Keratinocyte (primary cell): ENCODE results near the gene RPL29.

Experiments
- CTCF ChIP-seq, 3 experiments: IDR thresholded peaks in 1 of 3; conservative IDR thresholded peaks in 1 of 3; optimal IDR thresholded peaks in 1 of 3; 2 replicates in 2 of 3; 3 replicates in 1 of 3; pipeline versions ENCODE3 to v1.5.1; 2011; ENCODE audit warnings: low read length in 3 of 3, mild to moderate bottlenecking in 3 of 3, moderate library complexity in 2 of 3, control low read depth in 1 of 3, inconsistent platforms in 1 of 3; ENCODE audit not compliant: insufficient read depth in 2 of 3; ENCODE audit errors: extremely low read depth in 1 of 3
- EZH2 ChIP-seq: IDR thresholded peaks from one replicate; pipeline ENCODE4 v1.6.1; 2012; ENCODE audit warnings: inconsistent platforms, mild to moderate bottlenecking, low read length, moderate library complexity

- TF ChIP-seq CTCF (optimal IDR thresholded peaks at IDR 0.05 in 1 of 3, IDR thresholded peaks at IDR 0.05 in 1 of 3, conservative IDR thresholded peaks at IDR 0.05 in 1 of 3; ENCODE audit: extremely low read depth in 1 of 3, insufficient read depth in 2 of 3, low read length in 3 of 3) = no peak
- TF ChIP-seq EZH2 = no peak
Observed at GRCh38 chr3:51997172-51997571, 1.5 kb upstream of the RPL29 start.
